ENCODE data around the gene BOD1L1.

Gene BOD1L1

GRCh38 chr4:13537832-13538177 lies 89.7 kb downstream of the BOD1L1 start:
- DNase-seq = no peak

GRCh38 chr4:13537011-13537831 lies 90.3 kb downstream of the BOD1L1 start:
- DNase-seq = no peak

GRCh38 chr4:13536607-13537006 lies 90.9 kb downstream of the BOD1L1 start:
- no peak for DNase-seq

GRCh38 chr4:13535708-13536361 lies 91.7 kb downstream of the BOD1L1 start:
- DNase-seq = no peak

GRCh38 chr4:13535118-13535517 lies 92.4 kb downstream of the BOD1L1 start:
- no peak for DNase-seq

GRCh38 chr4:13534344-13535063 lies 93.0 kb downstream of the BOD1L1 start:
- DNase-seq = no peak

- DNase-seq = no peak
Observed at GRCh38 chr4:13533670-13534343, 93.7 kb downstream of the BOD1L1 start.

GRCh38 chr4:13531625-13531998 lies 95.9 kb downstream of the BOD1L1 start:
- DNase-seq = no peak

- DNase-seq = no peak
Observed at GRCh38 chr4:13530823-13531624, 96.5 kb downstream of the BOD1L1 start.

- no peak for DNase-seq
Observed at GRCh38 chr4:13529128-13529919, 98.2 kb downstream of the BOD1L1 start.

GRCh38 chr4:13528821-13529127 lies 98.8 kb downstream of the BOD1L1 start:
- DNase-seq = no peak

GRCh38 chr4:13527981-13528820 lies 99.3 kb downstream of the BOD1L1 start:
- DNase-seq = peak in 1 of 2 experiments; percentile 46

- DNase-seq = no peak
Observed at GRCh38 chr4:13527192-13527980, 100.1 kb downstream of the BOD1L1 start.

GRCh38 chr4:13526658-13527057 lies 100.9 kb downstream of the BOD1L1 start:
- DNase-seq = no peak

GRCh38 chr4:13525606-13526281 lies 101.8 kb downstream of the BOD1L1 start:
- no peak for DNase-seq

- DNase-seq = no peak
Observed at GRCh38 chr4:13524504-13525243, 102.9 kb downstream of the BOD1L1 start.

GRCh38 chr4:13523591-13524503 lies 103.7 kb downstream of the BOD1L1 start:
- DNase-seq = no peak

GRCh38 chr4:13523105-13523477 lies 104.4 kb downstream of the BOD1L1 start:
- no peak for DNase-seq

Data from activated CD4-positive, alpha-beta T cell treated with anti-CD3 and anti-CD28 coated beads, Interleukin-2, amount 50 U/mL, for 48 hours (primary cell).